ENCODE results near the gene TWIST2.

TWIST2 gene

GRCh38 chr2:238902285-238902684, 54.4 kb downstream of the TWIST2 start:
- TF ChIP-seq CTCF (IDR thresholded peaks at IDR 0.05; ENCODE audit: insufficient read depth, missing control alignments): no peak
- no peak for FAIRE-seq
- no peak for DNase-seq (ENCODE audit: insufficient read length, low spot score)

- DNase-seq (ENCODE audit: insufficient read length, low spot score) (no peak), FAIRE-seq (no peak)
- no peak for TF ChIP-seq CTCF (IDR thresholded peaks at IDR 0.05; ENCODE audit: insufficient read depth, missing control alignments)
These were observed 55.3 kb downstream of the TWIST2 start for GRCh38 chr2:238903141-238903540.

GRCh38 chr2:238904177-238904576, 56.3 kb downstream of the TWIST2 start:
- FAIRE-seq (no peak), DNase-seq (ENCODE audit: insufficient read length, low spot score) (no peak)
- TF ChIP-seq CTCF (IDR thresholded peaks at IDR 0.05; ENCODE audit: insufficient read depth, missing control alignments): no peak

- DNase-seq (ENCODE audit: insufficient read length, low spot score) (no peak), FAIRE-seq (no peak)
- no peak for TF ChIP-seq CTCF (IDR thresholded peaks at IDR 0.05; ENCODE audit: insufficient read depth, missing control alignments)
These were observed 56.8 kb downstream of the TWIST2 start for GRCh38 chr2:238904716-238905115.

GRCh38 chr2:238905224-238905623, 57.3 kb downstream of the TWIST2 start:
- TF ChIP-seq CTCF (IDR thresholded peaks at IDR 0.05; ENCODE audit: insufficient read depth, missing control alignments): no peak
- FAIRE-seq: no peak

GRCh38 chr2:238905644-238906043, 57.8 kb downstream of the TWIST2 start:
- no peak for TF ChIP-seq CTCF (IDR thresholded peaks at IDR 0.05; ENCODE audit: insufficient read depth, missing control alignments)
- no peak for DNase-seq (ENCODE audit: insufficient read length, low spot score)
- FAIRE-seq: no peak

More at GRCh38 chr2:238905224-238905623, 57.3 kb downstream of the TWIST2 start:
- DNase-seq (ENCODE audit: insufficient read length, low spot score): no peak

- FAIRE-seq (no peak), DNase-seq (ENCODE audit: insufficient read length, low spot score) (no peak)
- no peak for TF ChIP-seq CTCF (IDR thresholded peaks at IDR 0.05; ENCODE audit: insufficient read depth, missing control alignments)
These were observed 58.5 kb downstream of the TWIST2 start for GRCh38 chr2:238906254-238906935.

All from D721Med (cell line).